Measurements from ENCODE around the gene MED13L. TPM values are rescaled to one million over a fixed set of nuclear protein-coding genes. Genes with fewer than 3 reads are reported as not detected.
A peak's percentile ranks its signal among the peaks of the same experiment; 100 is the strongest.

The MED13L gene
- total RNA-seq = 100 to 1,000 TPM; 173 to 222 (median 192) TPM

DNA sequence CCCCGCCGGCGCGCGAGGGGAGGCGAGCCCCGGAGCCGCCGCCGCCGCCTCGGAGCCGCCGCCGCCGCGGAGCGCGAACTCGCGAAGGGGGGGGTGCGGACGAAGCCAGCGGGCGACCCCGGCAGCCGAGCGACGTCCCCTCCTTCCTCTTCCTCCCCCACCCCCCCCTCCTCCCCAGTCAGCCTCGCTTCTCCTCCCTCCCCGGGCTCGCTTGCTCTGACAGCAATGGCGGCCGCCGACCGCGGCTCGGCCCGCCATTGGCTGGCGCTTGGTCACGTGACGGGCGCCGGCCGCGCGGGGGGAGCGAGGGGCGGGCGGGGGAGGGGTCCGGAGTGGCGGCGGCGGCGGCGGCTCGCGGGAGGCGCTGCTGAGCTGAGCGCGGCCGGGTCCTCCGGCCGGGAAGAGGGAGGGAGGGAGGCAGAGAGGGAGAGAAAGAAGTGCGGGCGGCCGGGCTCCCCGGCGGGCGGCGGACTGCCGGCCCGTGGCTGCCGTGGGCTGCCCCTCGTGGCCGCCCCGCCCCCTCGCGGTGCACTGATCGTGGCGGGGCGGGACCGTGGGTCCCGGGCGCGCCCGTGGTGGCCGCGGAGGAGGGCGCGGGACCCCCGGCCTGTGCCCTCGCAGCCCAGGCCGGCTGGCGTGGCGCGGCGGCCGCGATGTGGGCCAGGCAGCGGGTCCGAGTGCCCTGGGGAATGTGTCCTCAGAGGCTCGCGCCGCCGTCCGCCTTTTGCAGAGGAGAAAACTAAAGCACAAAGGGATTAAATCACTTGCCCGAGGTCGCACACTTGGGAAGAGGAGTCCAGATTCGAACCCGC, at the start of gene MED13L:
MED13L (minus strand) TSS at position 227 of the 812 bp plus-strand sequence. CDS start 562 bp downstream, outside the sequence.
- H3K36me3 ChIP-seq = no peaks in the 10 kb centered on the region

GRCh38 chr12:116325336-116325664, 47.8 kb upstream of the MED13L start:
- 77 to 80% methylated on average over 1 of the region's 1 CpG for WGBS, 2 donors (ENCODE audit: low coverage in 1 of 2)
- no peak overlapping the region for H3K4me3 ChIP-seq
- peak overlapping the region in 1 of 4 donors; percentile 7 for H3K27ac ChIP-seq
- ATAC-seq = no peak
- no peaks in the 10 kb centered on the region for H3K27me3 ChIP-seq
- peaks cover 4 to 19% (median 7%) of the 10 kb centered on the region in 3 donors for H3K4me1 ChIP-seq
- H3K36me3 ChIP-seq = no peaks in the 10 kb centered on the region
- TF ChIP-seq, protein P1, sequence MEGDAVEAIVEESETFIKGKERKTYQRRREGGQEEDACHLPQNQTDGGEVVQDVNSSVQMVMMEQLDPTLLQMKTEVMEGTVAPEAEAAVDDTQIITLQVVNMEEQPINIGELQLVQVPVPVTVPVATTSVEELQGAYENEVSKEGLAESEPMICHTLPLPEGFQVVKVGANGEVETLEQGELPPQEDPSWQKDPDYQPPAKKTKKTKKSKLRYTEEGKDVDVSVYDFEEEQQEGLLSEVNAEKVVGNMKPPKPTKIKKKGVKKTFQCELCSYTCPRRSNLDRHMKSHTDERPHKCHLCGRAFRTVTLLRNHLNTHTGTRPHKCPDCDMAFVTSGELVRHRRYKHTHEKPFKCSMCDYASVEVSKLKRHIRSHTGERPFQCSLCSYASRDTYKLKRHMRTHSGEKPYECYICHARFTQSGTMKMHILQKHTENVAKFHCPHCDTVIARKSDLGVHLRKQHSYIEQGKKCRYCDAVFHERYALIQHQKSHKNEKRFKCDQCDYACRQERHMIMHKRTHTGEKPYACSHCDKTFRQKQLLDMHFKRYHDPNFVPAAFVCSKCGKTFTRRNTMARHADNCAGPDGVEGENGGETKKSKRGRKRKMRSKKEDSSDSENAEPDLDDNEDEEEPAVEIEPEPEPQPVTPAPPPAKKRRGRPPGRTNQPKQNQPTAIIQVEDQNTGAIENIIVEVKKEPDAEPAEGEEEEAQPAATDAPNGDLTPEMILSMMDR (IDR thresholded peaks at IDR 0.05) = no peak
- TF ChIP-seq POLR2A (IDR thresholded peaks at IDR 0.05) = no peak
- no peak for TF ChIP-seq POLR2AphosphoS5 (IDR thresholded peaks at IDR 0.05)
- TF ChIP-seq EP300 (IDR thresholded peaks at IDR 0.05) = no peak
- no peaks in the 10 kb centered on the region for H3K9me3 ChIP-seq

More for the DNA sequence above, at the start of gene MED13L:
- Histone ChIP-seq H3K4me3 (peak within 1 kb of the TSS; percentile 66 to 85), H3K9me3 (no peaks in the 10 kb centered on the region), H3K4me1 (peaks cover 0 to 41% (median 7%) of the 10 kb centered on the region in 3 donors), H3K27ac (peak within 1 kb of the TSS; percentile 67 to 97 (median 96)), H3K27me3 (no peaks in the 10 kb centered on the region)
- TF ChIP-seq POLR2AphosphoS5 (IDR thresholded peaks at IDR 0.05) (peak; percentile 29), EP300 (IDR thresholded peaks at IDR 0.05) (no peak), POLR2A (IDR thresholded peaks at IDR 0.05) (peak; percentile 58 to 79)
- TF ChIP-seq, protein P1 (IDR thresholded peaks at IDR 0.05) = peak; percentile 13 to 71 (median 52)
- 17 to 18% methylated on average over 2 to 3 of the region's 111 CpGs for WGBS, 2 donors (ENCODE audit: low coverage in 1 of 2)
- ATAC-seq = peak; percentile 95

DNA sequence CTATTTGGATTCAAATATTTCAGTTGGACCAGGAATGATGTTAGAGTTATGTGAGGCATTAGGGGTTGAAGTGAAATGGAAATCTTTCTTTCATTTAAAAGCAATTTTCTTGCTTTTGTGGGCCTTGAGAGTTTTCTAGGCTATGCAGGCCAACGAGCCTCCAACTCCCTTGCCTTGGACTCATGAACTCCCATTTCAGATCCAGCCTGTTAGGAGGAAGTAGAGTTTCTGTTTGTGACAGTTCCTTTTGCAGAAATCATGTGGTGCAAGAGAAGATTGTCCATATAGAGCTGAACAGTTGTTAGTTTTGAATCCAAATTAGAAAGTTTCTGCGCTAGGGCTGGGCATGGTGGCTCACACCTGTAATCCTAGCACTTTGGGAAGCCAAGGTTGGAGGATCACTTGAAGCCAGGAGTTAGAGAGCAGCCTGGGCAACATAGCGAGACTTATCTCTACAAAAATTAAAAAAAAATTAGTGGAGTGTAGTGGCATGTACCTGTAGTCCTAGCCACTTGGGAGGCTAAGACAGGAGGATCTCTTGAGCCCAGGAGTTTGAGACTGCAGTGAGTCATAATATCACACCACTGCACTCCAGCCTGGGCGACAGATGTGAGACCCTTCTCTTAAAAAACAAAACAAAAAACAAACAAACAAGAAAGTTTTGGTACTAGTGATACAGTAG, 47.3 kb upstream of the MED13L start:
- whole genome bisulfite sequencing, 2 donors (ENCODE audit: low coverage in 1 of 2) = 68 to 71% methylated on average over 4 of the region's 4 CpGs
- Histone ChIP-seq H3K27ac (peak overlapping the region in 2 of 4 donors; percentile 7 to 31), H3K36me3 (no peaks in the 10 kb centered on the region), H3K9me3 (no peaks in the 10 kb centered on the region), H3K4me3 (no peak overlapping the region), H3K27me3 (no peaks in the 10 kb centered on the region), H3K4me1 (peaks cover 5 to 24% (median 8%) of the 10 kb centered on the region in 3 donors)
- no peak for ATAC-seq
- TF ChIP-seq POLR2A (IDR thresholded peaks at IDR 0.05) (no peak), EP300 (IDR thresholded peaks at IDR 0.05) (no peak), POLR2AphosphoS5 (IDR thresholded peaks at IDR 0.05) (no peak)
- TF ChIP-seq, protein P1 (IDR thresholded peaks at IDR 0.05) = no peak

- no peaks in the 10 kb centered on the region for H3K27me3 ChIP-seq
- H3K27ac ChIP-seq = peak overlapping the region in 1 of 4 donors; percentile 31
- H3K4me1 ChIP-seq = peaks cover 10 to 35% (median 13%) of the 10 kb centered on the region in 3 donors
- H3K4me3 ChIP-seq = no peak overlapping the region
- 83 to 87% methylated on average over 7 to 10 of the region's 10 CpGs for WGBS, 2 donors (ENCODE audit: low coverage in 1 of 2)
- no peaks in the 10 kb centered on the region for H3K36me3 ChIP-seq
- H3K9me3 ChIP-seq = no peaks in the 10 kb centered on the region
- TF ChIP-seq, protein P1 (IDR thresholded peaks at IDR 0.05) = no peak
- TF ChIP-seq POLR2A (IDR thresholded peaks at IDR 0.05) (no peak), EP300 (IDR thresholded peaks at IDR 0.05) (no peak), POLR2AphosphoS5 (IDR thresholded peaks at IDR 0.05) (no peak)
- ATAC-seq = no peak
Observed at GRCh38 chr12:116323406-116324386, 46.2 kb upstream of the MED13L start.
